Naive thymus-derived CD8-positive, alpha-beta T cell (primary cell): Measurements from ENCODE around the gene MAN2A2. TPM values are rescaled to one million over a fixed set of nuclear protein-coding genes. Genes with fewer than 3 reads are reported as not detected.

ENCODE experiments used
- ATAC-seq, 2 donors: fragments of 150-1000 bp; cut with Tn5 transposase in 1 of 2; sonication (Bioruptor Pico), chemical (Tn5 transposase) in 1 of 2; 1 replicate in 1 of 2; 2 replicates in 1 of 2; pipeline ENCODE4 v1.10.0; 2021; ENCODE audit warnings: mild to moderate bottlenecking in 2 of 2, moderate library complexity in 2 of 2
- POLR2A ChIA-PET: fragments of 350-600 bp; sonication (Branson Sonifier 250); formaldehyde crosslinking; loops from one replicate; lab custom pipeline; 2021; ENCODE audit warnings: antibody characterized with exemption; lab: Charles Lee
- DNase-seq, 10 donors: peaks; one replicate each; pipeline versions ENCODE4 v3.0.0 to v3.0.0-alpha.2; 2020 to 2022
- H3K27ac Mint-ChIP-seq, 10 donors: one replicate each; pipeline ENCODE4 v1.8.0; 2020 to 2022; ENCODE audit warnings: mild to moderate bottlenecking in 10 of 10, mixed read lengths in 10 of 10, moderate library complexity in 4 of 10, inconsistent platforms in 1 of 10
- H3K27me3 Mint-ChIP-seq, 5 donors: one replicate each; pipeline ENCODE4 v1.8.0; 2021 to 2022; ENCODE audit warnings: mixed read lengths in 5 of 5
- H3K36me3 Mint-ChIP-seq, 3 donors: one replicate each; pipeline ENCODE4 v1.8.0; 2020 to 2022; ENCODE audit warnings: mixed read lengths in 3 of 3, mild to moderate bottlenecking in 2 of 3, inconsistent platforms in 1 of 3
- H3K4me1 Mint-ChIP-seq, 4 donors: one replicate each; pipeline ENCODE4 v1.8.0; 2021 to 2022; ENCODE audit warnings: mixed read lengths in 4 of 4
- H3K4me3 Mint-ChIP-seq, 10 donors: one replicate each; pipeline ENCODE4 v1.8.0; 2020 to 2022; ENCODE audit warnings: mild to moderate bottlenecking in 10 of 10, mixed read lengths in 10 of 10, moderate library complexity in 6 of 10, inconsistent platforms in 1 of 10
- H3K9me3 Mint-ChIP-seq, 9 donors: one replicate each; pipeline ENCODE4 v1.8.0; 2020 to 2022; ENCODE audit warnings: mixed read lengths in 9 of 9, mild to moderate bottlenecking in 3 of 9, inconsistent platforms in 1 of 9, moderate library complexity in 1 of 9
- polyA plus RNA-seq, 3 donors: library from polyadenylated mRNA; unstranded; fragments of 300-500 nt; fragmentation: Illumina TruSeq; gene quantifications; one replicate each; pipeline ENCODE4 v1.2.3, GENCODE V29; 2021
- total RNA-seq, 8 experiments: library from RNA in 2 of 8; stranded (reverse) in 2 of 8; gene quantifications; one replicate each; pipeline ENCODE4 v1.2.3 and lab custom pipeline; 2021 to 2026

MAN2A2 gene
- total RNA-seq (100 to 1,000 TPM; 126 to 139 TPM), polyA plus RNA-seq (1 to 10 TPM; 3.1 to 8.6 (median 3.7) TPM), total RNA-seq (lab: John Stamatoyannopoulos, UW) (149 to 254 (median 194) reads per million in 6 experiments)

GRCh38 chr15:90902840-90903732 lies at the start of gene MAN2A2:
Gene MAN2A2, plus strand, starts transcription at chr15:90903302. Its CDS starts 906 bp downstream, at chr15:90904208.
- peaks cover 0 to 33% (median 19%) of the 10 kb centered on the region in 3 donors for H3K36me3 Mint-ChIP-seq
- H3K9me3 Mint-ChIP-seq, result no peaks in the 10 kb centered on the region
- peak within 1 kb of the TSS; percentile 81 to 98 (median 90) for H3K4me3 Mint-ChIP-seq
- peaks cover 19 to 33% (median 26%) of the 10 kb centered on the region in 4 donors for H3K4me1 Mint-ChIP-seq
- H3K27ac Mint-ChIP-seq, result peak within 1 kb of the TSS; percentile 88 to 97 (median 91)
- ATAC-seq (peak; percentile 61 to 66), DNase-seq (peak; percentile 51 to 85 (median 66))
- POLR2A ChIA-PET, result interaction anchor here (0.6 to 10.7 kb wide), 15 partner anchors 9 to 540 kb away, joined by 3 to 237 read pairs (median 6); partner anchors contain the start of genes BLM, HDDC3, RCCD1 and UNC45A
- H3K27me3 Mint-ChIP-seq, result no peaks in the 10 kb centered on the region

GRCh38 chr15:90855139-90855538 lies 48.0 kb upstream of the MAN2A2 start:
- Mint-ChIP-seq H3K4me3 (no peak overlapping the region), H3K4me1 (peaks cover 20 to 82% (median 70%) of the 10 kb centered on the region in 4 donors), H3K36me3 (no peaks in the 10 kb centered on the region), H3K9me3 (no peaks in the 10 kb centered on the region), H3K27ac (peak overlapping the region in 7 of 10 donors; percentile 25 to 95 (median 82)), H3K27me3 (no peaks in the 10 kb centered on the region)
- POLR2A ChIA-PET, result interaction anchor here (1.0 kb wide), 1 partner anchor 17 kb away, joined by 3 read pairs; no protein-coding TSS in a partner anchor
- DNase-seq (no peak), ATAC-seq (no peak)

- Mint-ChIP-seq H3K4me3 (no peak overlapping the region), H3K27me3 (no peaks in the 10 kb centered on the region), H3K4me1 (peaks cover 9 to 67% (median 51%) of the 10 kb centered on the region in 4 donors), H3K27ac (peak overlapping the region in 6 of 10 donors; percentile 37 to 87 (median 73)), H3K9me3 (no peaks in the 10 kb centered on the region), H3K36me3 (no peaks in the 10 kb centered on the region)
- POLR2A ChIA-PET, result no interaction called here
- ATAC-seq, result no peak
- no peak for DNase-seq
Measured at GRCh38 chr15:90857337-90857736, 45.8 kb upstream of the MAN2A2 start.

GRCh38 chr15:90857883-90858443 lies 45.1 kb upstream of the MAN2A2 start:
- Mint-ChIP-seq H3K36me3 (no peaks in the 10 kb centered on the region), H3K4me3 (peak overlapping the region in 2 of 10 donors; percentile 28 to 39)
- no peak for ATAC-seq

GRCh38 chr15:90859234-90860131 lies 43.6 kb upstream of the MAN2A2 start:
- Mint-ChIP-seq H3K9me3 (no peaks in the 10 kb centered on the region), H3K4me3 (no peak overlapping the region), H3K4me1 (peaks cover 5 to 58% (median 36%) of the 10 kb centered on the region in 4 donors), H3K27ac (peak overlapping the region in 5 of 10 donors; percentile 35 to 88 (median 81)), H3K36me3 (no peaks in the 10 kb centered on the region), H3K27me3 (no peaks in the 10 kb centered on the region)
- ATAC-seq (no peak), DNase-seq (no peak)
- POLR2A ChIA-PET, result interaction anchor here (0.8 to 2.0 kb wide), 2 partner anchors 13 to 22 kb away, joined by 3 to 4 read pairs; no protein-coding TSS in a partner anchor

More at GRCh38 chr15:90857883-90858443, 45.1 kb upstream of the MAN2A2 start:
- Mint-ChIP-seq H3K4me1 (peaks cover 8 to 60% (median 45%) of the 10 kb centered on the region in 4 donors), H3K27me3 (no peaks in the 10 kb centered on the region), H3K9me3 (no peaks in the 10 kb centered on the region), H3K27ac (peak overlapping the region; percentile 5 to 82 (median 52))
- POLR2A ChIA-PET, result interaction anchor here (2.0 kb wide), 1 partner anchor 20 kb away, joined by 4 read pairs; no protein-coding TSS in a partner anchor
- DNase-seq, result no peak

- H3K27ac Mint-ChIP-seq, result peak overlapping the region in 3 of 10 donors; percentile 8 to 86 (median 80)
- H3K9me3 Mint-ChIP-seq, result no peaks in the 10 kb centered on the region
- DNase-seq (no peak), ATAC-seq (no peak)
- H3K4me3 Mint-ChIP-seq, result no peak overlapping the region
- POLR2A ChIA-PET, result no interaction called here
- no peaks in the 10 kb centered on the region for H3K27me3 Mint-ChIP-seq
- H3K36me3 Mint-ChIP-seq, result no peaks in the 10 kb centered on the region
- H3K4me1 Mint-ChIP-seq, result peaks cover 4 to 49% (median 31%) of the 10 kb centered on the region in 4 donors
Measured at GRCh38 chr15:90860450-90860849, 42.7 kb upstream of the MAN2A2 start.

- ATAC-seq (no peak), DNase-seq (no peak)
- Mint-ChIP-seq H3K27me3 (no peaks in the 10 kb centered on the region), H3K36me3 (no peaks in the 10 kb centered on the region), H3K4me1 (peaks cover 4 to 42% (median 25%) of the 10 kb centered on the region in 4 donors), H3K27ac (no peak overlapping the region), H3K4me3 (no peak overlapping the region), H3K9me3 (no peaks in the 10 kb centered on the region)
- POLR2A ChIA-PET, result interaction anchor here (1.1 kb wide), 1 partner anchor 9 kb away, joined by 3 read pairs; no protein-coding TSS in a partner anchor
Measured at GRCh38 chr15:90860942-90861675, 42.0 kb upstream of the MAN2A2 start.

- Mint-ChIP-seq H3K4me1 (peaks cover 4 to 29% (median 14%) of the 10 kb centered on the region in 4 donors), H3K36me3 (no peaks in the 10 kb centered on the region), H3K27ac (peak overlapping the region in 1 of 10 donors; percentile 10), H3K4me3 (no peak overlapping the region), H3K9me3 (no peaks in the 10 kb centered on the region), H3K27me3 (no peaks in the 10 kb centered on the region)
- ATAC-seq (no peak), DNase-seq (no peak)
- POLR2A ChIA-PET, result no interaction called here
Measured at GRCh38 chr15:90862487-90862886, 40.6 kb upstream of the MAN2A2 start.

- Mint-ChIP-seq H3K27ac (peak overlapping the region in 4 of 10 donors; percentile 26 to 60 (median 42)), H3K27me3 (no peaks in the 10 kb centered on the region), H3K4me3 (no peak overlapping the region), H3K9me3 (no peaks in the 10 kb centered on the region), H3K4me1 (peaks cover 6 to 25% (median 7%) of the 10 kb centered on the region in 4 donors), H3K36me3 (no peaks in the 10 kb centered on the region)
- DNase-seq (no peak), ATAC-seq (no peak)
- POLR2A ChIA-PET, result interaction anchor here (1.4 kb wide), 1 partner anchor 47 kb away, joined by 3 read pairs; no protein-coding TSS in a partner anchor
Measured at GRCh38 chr15:90862964-90863778, 39.9 kb upstream of the MAN2A2 start.

- Mint-ChIP-seq H3K9me3 (no peaks in the 10 kb centered on the region), H3K27ac (peak overlapping the region in 1 of 10 donors; percentile 22), H3K27me3 (no peaks in the 10 kb centered on the region), H3K4me3 (no peak overlapping the region), H3K4me1 (peaks cover 7 to 31% (median 10%) of the 10 kb centered on the region in 4 donors), H3K36me3 (no peaks in the 10 kb centered on the region)
- ATAC-seq (no peak), DNase-seq (no peak)
- POLR2A ChIA-PET, result interaction anchor here (1.4 kb wide), 1 partner anchor 48 kb away, joined by 3 read pairs; no protein-coding TSS in a partner anchor
Measured at GRCh38 chr15:90863987-90864386, 39.1 kb upstream of the MAN2A2 start.
